A673 (cell line): ENCODE results near the gene IMMP1L. TPM values are rescaled to one million over a fixed set of nuclear protein-coding genes. Genes with fewer than 3 reads are reported as not detected.

Experiments
- BruUV-seq: library from RNA; stranded (reverse); fragments of 400-500 nt; replicated peaks from 2 replicates; lab custom pipeline; 2021; lab: Mats Ljungman, UMichigan
- CTCF ChIA-PET: fragments of 300-600 bp; sonication (Branson Sonifier 250); formaldehyde crosslinking; loops from one replicate; lab custom pipeline; 2022; ENCODE audit warnings: antibody characterized with exemption; lab: Charles Lee
- POLR2A ChIA-PET: fragments of 300-600 bp; sonication (Branson Sonifier 250); formaldehyde crosslinking; loops from one replicate; lab custom pipeline; 2022; ENCODE audit warnings: antibody characterized with exemption; ENCODE audit not compliant: low non-redundant PET; lab: Charles Lee
- DNase-seq: peaks from one replicate; pipeline ENCODE4 v3.0.0-alpha.2; 2015; ENCODE audit warnings: low spot score
- H3K27ac ChIP-seq: fragments of 200-600 bp; sonication (generic); 2 replicates; pipeline ENCODE4 v1.5.1; 2016; ENCODE audit warnings: mixed run types, low read depth, mild to moderate bottlenecking, mixed read lengths, antibody characterized with exemption, low read length; ENCODE audit not compliant: poor library complexity, severe bottlenecking
- H3K27me3 ChIP-seq: fragments of 200-600 bp; sonication (generic); replicated peaks from 2 replicates; pipeline ENCODE4 v1.6.1; 2017; ENCODE audit warnings: mixed run types, low read depth, mild to moderate bottlenecking, mixed read lengths, antibody characterized with exemption, low read length; ENCODE audit not compliant: insufficient read depth, poor library complexity
- H3K36me3 ChIP-seq: fragments of 200-600 bp; sonication (generic); 2 replicates; pipeline ENCODE4 v1.6.1; 2016; ENCODE audit warnings: mixed run types, mild to moderate bottlenecking, mixed read lengths, antibody characterized with exemption, low read length; ENCODE audit not compliant: insufficient read depth, poor library complexity, severe bottlenecking
- H3K4me1 ChIP-seq: fragments of 200-600 bp; sonication (generic); 2 replicates; pipeline ENCODE4 v1.6.1; 2017; ENCODE audit warnings: mixed run types, mild to moderate bottlenecking, mixed read lengths, antibody characterized with exemption, low read length; ENCODE audit not compliant: insufficient read depth, poor library complexity, severe bottlenecking
- H3K4me3 ChIP-seq: fragments of 200-600 bp; sonication (generic); 2 replicates; pipeline ENCODE4 v1.5.1; 2016; ENCODE audit warnings: low read depth, mixed run types, mild to moderate bottlenecking, mixed read lengths, low read length; ENCODE audit not compliant: poor library complexity, severe bottlenecking
- H3K9me3 ChIP-seq: fragments of 200-600 bp; sonication (generic); 2 replicates; pipeline ENCODE4 v1.6.1; 2016; ENCODE audit warnings: mixed run types, low read depth, mild to moderate bottlenecking, mixed read lengths, antibody characterized with exemption, low read length; ENCODE audit not compliant: poor library complexity, severe bottlenecking
- EZH2 ChIP-seq: fragments of 200-600 bp; sonication (generic); IDR thresholded peaks from 2 replicates; pipeline ENCODE4 v1.6.1; 2017; ENCODE audit warnings: borderline replicate concordance, low read depth, mild to moderate bottlenecking, mixed read lengths, antibody characterized with exemption, low read length; ENCODE audit not compliant: poor library complexity, severe bottlenecking
- intact Hi-C: fragments of 100-400 bp; cut with micrococcal nuclease; formaldehyde crosslinking; loops from one replicate; pipeline ENCODE4 v1.10.0; 2022; ENCODE audit not compliant: unreplicated experiment
- total RNA-seq: library from RNA; stranded (reverse); gene quantifications from 2 replicates; pipeline ENCODE4 v1.2.3, GENCODE V29; 2021
- TF ChIP-seq, protein P1 (sequence below): fragments of 300-800, 200-600 bp; sonication (generic); conservative IDR thresholded peaks from 2 replicates; pipeline ENCODE4 v1.5.1; 2017; ENCODE audit warnings: low read depth, mild to moderate bottlenecking, antibody characterized with exemption, low read length, moderate library complexity, mixed read lengths

The IMMP1L gene
- total RNA-seq, 1 experiment from 2014 or later = 88.3 TPM

DNA sequence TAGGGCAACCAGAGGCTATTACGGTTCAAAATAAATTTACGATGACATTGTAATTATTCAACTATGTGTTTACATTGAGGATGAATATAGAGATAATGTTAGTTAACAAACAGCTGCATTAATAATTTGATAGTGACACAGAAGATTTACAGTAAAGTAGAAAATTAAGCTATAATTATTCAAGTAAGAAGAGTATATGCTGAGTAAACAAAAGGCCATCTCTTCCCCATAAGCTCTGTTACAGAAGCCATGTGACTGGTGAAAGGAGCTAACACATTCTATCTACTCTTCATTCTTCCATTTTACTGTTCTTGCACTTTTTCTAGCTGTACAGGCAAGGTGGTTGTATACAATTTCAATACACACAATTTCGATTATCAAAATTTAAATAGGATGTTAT lies 54.2 kb downstream of the IMMP1L start:
- TF ChIP-seq, protein P1, sequence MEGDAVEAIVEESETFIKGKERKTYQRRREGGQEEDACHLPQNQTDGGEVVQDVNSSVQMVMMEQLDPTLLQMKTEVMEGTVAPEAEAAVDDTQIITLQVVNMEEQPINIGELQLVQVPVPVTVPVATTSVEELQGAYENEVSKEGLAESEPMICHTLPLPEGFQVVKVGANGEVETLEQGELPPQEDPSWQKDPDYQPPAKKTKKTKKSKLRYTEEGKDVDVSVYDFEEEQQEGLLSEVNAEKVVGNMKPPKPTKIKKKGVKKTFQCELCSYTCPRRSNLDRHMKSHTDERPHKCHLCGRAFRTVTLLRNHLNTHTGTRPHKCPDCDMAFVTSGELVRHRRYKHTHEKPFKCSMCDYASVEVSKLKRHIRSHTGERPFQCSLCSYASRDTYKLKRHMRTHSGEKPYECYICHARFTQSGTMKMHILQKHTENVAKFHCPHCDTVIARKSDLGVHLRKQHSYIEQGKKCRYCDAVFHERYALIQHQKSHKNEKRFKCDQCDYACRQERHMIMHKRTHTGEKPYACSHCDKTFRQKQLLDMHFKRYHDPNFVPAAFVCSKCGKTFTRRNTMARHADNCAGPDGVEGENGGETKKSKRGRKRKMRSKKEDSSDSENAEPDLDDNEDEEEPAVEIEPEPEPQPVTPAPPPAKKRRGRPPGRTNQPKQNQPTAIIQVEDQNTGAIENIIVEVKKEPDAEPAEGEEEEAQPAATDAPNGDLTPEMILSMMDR = no peak
- TF ChIP-seq EZH2 = no peak
- BruUV-seq = no TSS peak
- ChIA-PET POLR2A (interaction anchor here (0.6 kb wide), 1 partner anchor 33 kb away, joined by 3 read pairs; no protein-coding TSS in a partner anchor), CTCF (no interaction called here)
- no peaks in the 10 kb centered on the region for H3K27me3 ChIP-seq
- intact Hi-C loops = no loop called here
- H3K4me1 ChIP-seq = no peaks in the 10 kb centered on the region
- DNase-seq = no peak
- peaks cover under 1% of the 10 kb centered on the region for H3K36me3 ChIP-seq
- H3K27ac ChIP-seq = no peak overlapping the region
- H3K4me3 ChIP-seq = no peak overlapping the region
- no peaks in the 10 kb centered on the region for H3K9me3 ChIP-seq

DNA sequence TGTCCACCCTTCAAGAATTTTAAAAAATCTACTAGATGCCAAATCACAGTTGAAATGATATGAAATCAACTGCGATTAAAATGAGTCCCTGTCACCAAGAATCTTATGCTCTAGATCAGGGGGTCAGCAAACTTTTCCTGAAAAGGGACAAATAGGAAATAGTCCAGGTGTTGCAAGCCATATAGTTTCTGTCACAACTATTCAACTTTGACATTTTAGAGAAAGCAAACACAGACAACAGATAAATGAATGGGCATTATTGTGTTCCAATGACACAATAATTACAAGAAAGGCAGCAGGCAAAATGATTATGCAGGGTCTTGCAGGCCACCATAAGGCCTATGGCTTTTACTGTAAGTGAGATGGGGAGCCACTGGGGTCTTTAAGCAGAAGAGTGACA lies 58.6 kb downstream of the IMMP1L start:
- CTCF ChIA-PET = no interaction called here
- intact Hi-C loops = no loop called here
- BruUV-seq = no TSS peak

DNA sequence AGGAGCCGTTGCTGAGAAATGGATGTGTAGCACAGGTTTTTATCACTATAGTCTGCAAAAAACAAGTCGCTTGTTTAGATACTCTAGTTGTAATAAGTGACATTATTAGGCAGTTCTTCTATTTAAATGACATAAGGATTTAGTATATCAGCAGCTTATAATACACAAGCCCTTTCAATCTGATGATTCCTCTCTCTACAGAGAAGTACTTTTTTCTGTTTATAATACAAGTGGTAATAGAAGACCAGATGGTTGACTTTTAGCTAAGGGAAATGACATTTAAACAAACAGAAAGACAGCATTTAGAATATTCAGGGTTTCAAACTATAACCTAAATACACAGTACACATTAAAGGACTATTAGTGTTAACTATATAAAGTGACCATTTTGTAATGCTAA lies 60.4 kb downstream of the IMMP1L start:
- intact Hi-C loops = no loop called here
- CTCF ChIA-PET = no interaction called here
- POLR2A ChIA-PET = interaction anchor here (0.6 kb wide), 1 partner anchor 74 kb away, joined by 7 read pairs; no protein-coding TSS in a partner anchor
- no peaks in the 10 kb centered on the region for H3K4me1 ChIP-seq
- no peak for DNase-seq
- no peak overlapping the region for H3K4me3 ChIP-seq
- H3K36me3 ChIP-seq = no peaks in the 10 kb centered on the region
- H3K27me3 ChIP-seq = no peaks in the 10 kb centered on the region
- no peak for TF ChIP-seq EZH2
- TF ChIP-seq, protein P1 = no peak
- no peaks in the 10 kb centered on the region for H3K9me3 ChIP-seq
- BruUV-seq = no TSS peak
- H3K27ac ChIP-seq = no peak overlapping the region

More for the DNA sequence above, 58.6 kb downstream of the IMMP1L start:
- H3K27ac ChIP-seq = no peak overlapping the region
- POLR2A ChIA-PET = no interaction called here
- no peak overlapping the region for H3K4me3 ChIP-seq
- H3K36me3 ChIP-seq = no peaks in the 10 kb centered on the region
- no peak for DNase-seq
- TF ChIP-seq, protein P1 = no peak
- no peak for TF ChIP-seq EZH2
- H3K4me1 ChIP-seq = no peaks in the 10 kb centered on the region
- no peaks in the 10 kb centered on the region for H3K9me3 ChIP-seq
- H3K27me3 ChIP-seq = no peaks in the 10 kb centered on the region
